ENCODE data around the gene PLCZ1.

- no peak for TF ChIP-seq CTCF (conservative IDR thresholded peaks at IDR 0.05 in 1 of 2, IDR thresholded peaks at IDR 0.05 in 1 of 2; ENCODE audit: low read depth in 1 of 2, low read length in 2 of 2)
- TF ChIP-seq EZH2 (IDR thresholded peaks at IDR 0.05; ENCODE audit: low read length, missing control alignments) = no peak
Measured at GRCh38 chr12:18718462-18718861, 19.4 kb downstream of the PLCZ1 start.

Measured in fibroblast of lung (primary cell).